ENCODE data around the gene GLP1R. TPM values are rescaled to one million over a fixed set of nuclear protein-coding genes. Genes with fewer than 3 reads are reported as not detected.

Gene GLP1R
- polyA plus RNA-seq, 1 of the 3 experiments (the other 2 are of a cell fraction) = not detected

DNA sequence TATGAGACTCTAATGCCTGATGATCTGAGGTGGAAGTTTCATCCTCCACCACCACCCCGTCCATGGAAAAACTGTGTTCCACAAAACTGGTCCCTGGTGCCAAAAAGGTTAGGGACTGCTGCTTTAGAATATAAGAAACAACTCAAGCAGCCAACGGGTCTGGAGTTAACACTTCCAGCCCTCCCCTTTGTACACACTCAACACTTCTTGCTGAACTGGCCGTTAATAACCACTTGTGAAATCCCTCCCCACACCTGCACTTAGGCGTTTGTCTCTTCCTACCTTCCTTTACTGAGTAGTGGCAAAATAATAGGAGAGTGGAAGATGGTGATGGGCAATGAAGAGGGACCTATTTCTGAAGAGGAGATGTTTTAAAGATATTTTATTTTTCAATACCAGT is 55.9 kb downstream of the GLP1R start:
- DNase-seq = no peak
- Histone ChIP-seq H3K9me2 (no peaks in the 10 kb centered on the region), H3K9ac (no peak overlapping the region), H3K4me2 (no peak overlapping the region), H3K27ac (ENCODE audit: low read depth in 2 of 2, low read length in 1 of 2) (no peak overlapping the region), H3K36me3 (replicated peaks in 1 of 2; ENCODE audit: control insufficient read depth in 1 of 2, insufficient read depth in 2 of 2, low read length in 1 of 2) (peaks cover 6 to 23% of the 10 kb centered on the region in 2 experiments), H3K27me3 (ENCODE audit: insufficient read depth) (no peaks in the 10 kb centered on the region), H3K4me1 (ENCODE audit: control insufficient read depth in 1 of 2, insufficient read depth in 2 of 2, low read depth in 1 of 2, low read length in 1 of 2) (peaks cover 0 to 7% of the 10 kb centered on the region in 2 experiments; a peak in 1 of 4 replicates), H3F3A (replicated peaks; ENCODE audit: insufficient read depth) (no peaks in the 10 kb centered on the region), H4K20me1 (ENCODE audit: insufficient read depth) (no peaks in the 10 kb centered on the region), H3K4me3 (ENCODE audit: low read depth in 2 of 2, low read length in 1 of 2) (no peak overlapping the region), H3K79me2 (ENCODE audit: insufficient read depth) (no peaks in the 10 kb centered on the region), H2AFZ (ENCODE audit: low read depth) (no peak overlapping the region), H3K9me3 (no peaks in the 10 kb centered on the region)
- TF ChIP-seq CHD2 (IDR thresholded peaks at IDR 0.05; ENCODE audit: low read length, partially characterized antibody) (no peak), NRF1 (IDR thresholded peaks at IDR 0.05; ENCODE audit: low read depth, low read length) (no peak), ELF1 (IDR thresholded peaks at IDR 0.05) (no peak), TAF1 (IDR thresholded peaks at IDR 0.05; ENCODE audit: borderline replicate concordance, low read depth, low read length) (no peak)
- CTCF ChIA-PET = interaction anchor here (1.2 kb wide), 2 partner anchors 13 to 205 kb away, joined by 3 to 4 read pairs; no protein-coding TSS in a partner anchor
- 79% methylated on average over 4 of the region's 4 CpGs for WGBS (ENCODE audit: low lambda C conversion rate)
- POLR2A ChIA-PET = no interaction called here

DNA sequence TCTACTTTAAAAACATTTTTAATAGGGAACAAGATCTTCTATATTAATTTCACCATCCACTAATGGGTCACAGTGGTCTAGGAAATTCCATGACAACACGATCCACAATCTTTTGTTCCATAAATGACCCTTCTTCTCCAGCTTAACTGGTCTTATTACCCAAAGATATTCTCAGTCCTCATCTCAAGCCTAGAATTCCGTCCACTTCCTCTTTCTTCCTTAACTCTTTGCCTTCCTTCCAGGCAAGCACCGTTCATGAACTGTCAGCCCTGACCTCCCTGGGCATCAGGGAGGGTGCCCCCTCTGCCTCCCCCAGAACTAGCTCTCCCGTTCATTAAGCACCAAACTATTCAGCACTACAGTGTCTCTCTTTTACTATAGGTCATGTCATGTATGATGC is 58.5 kb downstream of the GLP1R start:
- Histone ChIP-seq H4K20me1 (ENCODE audit: insufficient read depth) (no peaks in the 10 kb centered on the region), H3K4me1 (ENCODE audit: control insufficient read depth in 1 of 2, insufficient read depth in 2 of 2, low read depth in 1 of 2, low read length in 1 of 2) (peaks cover 0 to 7% of the 10 kb centered on the region in 2 experiments; a peak in 1 of 4 replicates), H3F3A (replicated peaks; ENCODE audit: insufficient read depth) (no peaks in the 10 kb centered on the region), H3K4me2 (no peak overlapping the region), H3K36me3 (replicated peaks in 1 of 2; ENCODE audit: control insufficient read depth in 1 of 2, insufficient read depth in 2 of 2, low read length in 1 of 2) (peaks cover 13 to 33% of the 10 kb centered on the region in 2 experiments), H3K9ac (no peak overlapping the region), H3K9me3 (no peaks in the 10 kb centered on the region), H3K27me3 (ENCODE audit: insufficient read depth) (no peaks in the 10 kb centered on the region), H3K9me2 (no peaks in the 10 kb centered on the region), H2AFZ (ENCODE audit: low read depth) (no peak overlapping the region), H3K79me2 (ENCODE audit: insufficient read depth) (no peaks in the 10 kb centered on the region), H3K4me3 (ENCODE audit: low read depth in 2 of 2, low read length in 1 of 2) (no peak overlapping the region), H3K27ac (ENCODE audit: low read depth in 2 of 2, low read length in 1 of 2) (no peak overlapping the region)
- ChIA-PET CTCF (no interaction called here), POLR2A (no interaction called here)
- no peak for DNase-seq
- TF ChIP-seq, protein P1, sequence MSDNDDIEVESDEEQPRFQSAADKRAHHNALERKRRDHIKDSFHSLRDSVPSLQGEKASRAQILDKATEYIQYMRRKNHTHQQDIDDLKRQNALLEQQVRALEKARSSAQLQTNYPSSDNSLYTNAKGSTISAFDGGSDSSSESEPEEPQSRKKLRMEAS (IDR thresholded peaks at IDR 0.05; ENCODE audit: low read depth) = no peak
- TF ChIP-seq ELF1 (IDR thresholded peaks at IDR 0.05) (no peak), RAD21 (IDR thresholded peaks at IDR 0.05; ENCODE audit: low read length) (no peak), SMC3 (IDR thresholded peaks at IDR 0.05; ENCODE audit: low read depth, low read length) (no peak), JUND (IDR thresholded peaks at IDR 0.05) (no peak)
- TF ChIP-seq, protein P2, sequence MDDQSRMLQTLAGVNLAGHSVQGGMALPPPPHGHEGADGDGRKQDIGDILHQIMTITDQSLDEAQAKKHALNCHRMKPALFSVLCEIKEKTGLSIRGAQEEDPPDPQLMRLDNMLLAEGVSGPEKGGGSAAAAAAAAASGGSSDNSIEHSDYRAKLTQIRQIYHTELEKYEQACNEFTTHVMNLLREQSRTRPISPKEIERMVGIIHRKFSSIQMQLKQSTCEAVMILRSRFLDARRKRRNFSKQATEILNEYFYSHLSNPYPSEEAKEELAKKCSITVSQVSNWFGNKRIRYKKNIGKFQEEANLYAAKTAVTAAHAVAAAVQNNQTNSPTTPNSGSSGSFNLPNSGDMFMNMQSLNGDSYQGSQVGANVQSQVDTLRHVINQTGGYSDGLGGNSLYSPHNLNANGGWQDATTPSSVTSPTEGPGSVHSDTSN (IDR thresholded peaks at IDR 0.05) = no peak
- TF ChIP-seq, protein P3, sequence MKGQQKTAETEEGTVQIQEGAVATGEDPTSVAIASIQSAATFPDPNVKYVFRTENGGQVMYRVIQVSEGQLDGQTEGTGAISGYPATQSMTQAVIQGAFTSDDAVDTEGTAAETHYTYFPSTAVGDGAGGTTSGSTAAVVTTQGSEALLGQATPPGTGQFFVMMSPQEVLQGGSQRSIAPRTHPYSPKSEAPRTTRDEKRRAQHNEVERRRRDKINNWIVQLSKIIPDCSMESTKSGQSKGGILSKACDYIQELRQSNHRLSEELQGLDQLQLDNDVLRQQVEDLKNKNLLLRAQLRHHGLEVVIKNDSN (IDR thresholded peaks at IDR 0.05; ENCODE audit: borderline replicate concordance, low read depth) = no peak
- WGBS (ENCODE audit: low lambda C conversion rate) = 94% methylated on average over 4 of the region's 4 CpGs

DNA sequence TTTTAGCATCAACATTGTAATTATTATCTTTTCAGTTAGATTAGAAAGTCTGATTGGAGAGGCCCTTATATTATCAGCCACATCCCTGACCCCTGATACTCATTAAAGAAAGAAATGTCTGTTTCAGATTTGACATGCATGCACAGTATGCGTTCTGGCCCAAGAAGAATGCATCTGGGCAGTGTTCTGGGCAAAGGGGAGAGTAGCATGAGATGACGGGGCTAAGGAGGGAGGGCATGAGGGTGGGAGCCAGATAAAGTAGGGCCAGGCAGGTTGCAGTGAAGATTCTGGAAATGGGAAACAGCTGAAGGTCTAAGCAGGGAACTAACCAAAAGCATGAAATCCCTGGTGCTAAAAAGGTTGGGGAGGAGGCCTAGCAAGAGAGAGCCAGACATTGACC is 59.1 kb downstream of the GLP1R start:
- POLR2A ChIA-PET = no interaction called here
- Histone ChIP-seq H3K4me2 (no peak overlapping the region), H3K27me3 (ENCODE audit: insufficient read depth) (no peaks in the 10 kb centered on the region), H3K4me3 (ENCODE audit: low read depth in 2 of 2, low read length in 1 of 2) (no peak overlapping the region), H3K27ac (ENCODE audit: low read depth in 2 of 2, low read length in 1 of 2) (no peak overlapping the region), H4K20me1 (ENCODE audit: insufficient read depth) (no peaks in the 10 kb centered on the region), H3K9me3 (no peaks in the 10 kb centered on the region), H2AFZ (ENCODE audit: low read depth) (no peak overlapping the region), H3K9me2 (no peaks in the 10 kb centered on the region), H3F3A (replicated peaks; ENCODE audit: insufficient read depth) (no peaks in the 10 kb centered on the region), H3K36me3 (replicated peaks in 1 of 2; ENCODE audit: control insufficient read depth in 1 of 2, insufficient read depth in 2 of 2, low read length in 1 of 2) (peaks cover 13 to 33% of the 10 kb centered on the region in 2 experiments), H3K9ac (no peak overlapping the region), H3K79me2 (ENCODE audit: insufficient read depth) (no peaks in the 10 kb centered on the region), H3K4me1 (ENCODE audit: control insufficient read depth in 1 of 2, insufficient read depth in 2 of 2, low read depth in 1 of 2, low read length in 1 of 2) (peaks cover 0 to 7% of the 10 kb centered on the region in 2 experiments; a peak in 1 of 4 replicates)
- DNase-seq = no peak
- 44% methylated on average over 2 of the region's 2 CpGs for WGBS (ENCODE audit: low lambda C conversion rate)
- TF ChIP-seq EP300 (IDR thresholded peaks at IDR 0.05; ENCODE audit: borderline replicate concordance in 1 of 2, low read depth in 1 of 2, low read length in 1 of 2) (no peak), FOXM1 (IDR thresholded peaks at IDR 0.05; ENCODE audit: low read depth) (no peak), RAD21 (IDR thresholded peaks at IDR 0.05; ENCODE audit: low read length) (no peak), TCF12 (IDR thresholded peaks at IDR 0.05) (no peak), FOSL2 (IDR thresholded peaks at IDR 0.05; ENCODE audit: borderline replicate concordance, low read depth) (no peak), CHD2 (IDR thresholded peaks at IDR 0.05; ENCODE audit: low read length, partially characterized antibody) (no peak)
- TF ChIP-seq, protein P4, sequence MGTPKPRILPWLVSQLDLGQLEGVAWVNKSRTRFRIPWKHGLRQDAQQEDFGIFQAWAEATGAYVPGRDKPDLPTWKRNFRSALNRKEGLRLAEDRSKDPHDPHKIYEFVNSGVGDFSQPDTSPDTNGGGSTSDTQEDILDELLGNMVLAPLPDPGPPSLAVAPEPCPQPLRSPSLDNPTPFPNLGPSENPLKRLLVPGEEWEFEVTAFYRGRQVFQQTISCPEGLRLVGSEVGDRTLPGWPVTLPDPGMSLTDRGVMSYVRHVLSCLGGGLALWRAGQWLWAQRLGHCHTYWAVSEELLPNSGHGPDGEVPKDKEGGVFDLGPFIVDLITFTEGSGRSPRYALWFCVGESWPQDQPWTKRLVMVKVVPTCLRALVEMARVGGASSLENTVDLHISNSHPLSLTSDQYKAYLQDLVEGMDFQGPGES (IDR thresholded peaks at IDR 0.05; ENCODE audit: low read depth, low read length) = no peak
- CTCF ChIA-PET = no interaction called here

All from SK-N-SH (cell line).